GM12872 (cell line): ENCODE results near the gene ZCRB1.

Experiments used
- TF ChIP-seq, protein P1 (sequence below): IDR thresholded peaks from 3 replicates; pipeline ENCODE4 v1.5.1; 2011; ENCODE audit warnings: low read depth, mild to moderate bottlenecking, low read length, moderate library complexity; ENCODE audit not compliant: insufficient read depth

ZCRB1 gene

DNA sequence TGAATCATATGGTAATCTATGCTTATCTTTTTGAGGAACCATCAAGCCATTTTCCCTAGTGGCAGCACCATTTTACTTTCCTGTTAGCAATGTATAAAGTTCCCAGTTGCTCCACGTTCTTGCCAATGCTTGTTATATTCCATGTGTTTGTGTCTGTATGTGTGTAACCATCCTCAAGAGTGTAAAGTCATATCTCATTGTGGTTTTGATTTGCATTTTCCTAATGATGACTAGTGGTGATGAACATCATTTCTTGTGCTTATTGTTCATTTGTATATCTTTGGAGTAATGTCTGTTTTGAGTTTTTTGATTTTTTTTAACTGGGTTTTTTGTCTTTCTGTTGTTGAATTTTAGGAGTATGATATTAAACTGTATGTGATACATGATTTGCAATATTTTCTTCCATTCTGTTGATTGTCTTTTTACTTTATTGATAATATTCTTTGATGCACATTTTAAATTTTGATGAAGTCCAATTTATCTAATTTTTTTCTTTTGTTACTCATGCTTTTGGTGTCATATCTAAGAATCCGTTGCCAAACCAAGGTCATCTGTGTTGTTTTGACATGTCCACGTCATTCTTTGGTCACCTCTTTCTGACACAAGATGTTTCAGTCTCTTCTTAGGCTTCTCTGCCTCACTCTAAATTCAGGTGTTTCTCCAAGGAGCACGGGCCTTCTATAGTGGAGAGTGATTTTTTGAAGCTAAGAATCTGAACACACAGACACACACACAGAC is 36.2 kb upstream of the ZCRB1 start:
- TF ChIP-seq, protein P1, sequence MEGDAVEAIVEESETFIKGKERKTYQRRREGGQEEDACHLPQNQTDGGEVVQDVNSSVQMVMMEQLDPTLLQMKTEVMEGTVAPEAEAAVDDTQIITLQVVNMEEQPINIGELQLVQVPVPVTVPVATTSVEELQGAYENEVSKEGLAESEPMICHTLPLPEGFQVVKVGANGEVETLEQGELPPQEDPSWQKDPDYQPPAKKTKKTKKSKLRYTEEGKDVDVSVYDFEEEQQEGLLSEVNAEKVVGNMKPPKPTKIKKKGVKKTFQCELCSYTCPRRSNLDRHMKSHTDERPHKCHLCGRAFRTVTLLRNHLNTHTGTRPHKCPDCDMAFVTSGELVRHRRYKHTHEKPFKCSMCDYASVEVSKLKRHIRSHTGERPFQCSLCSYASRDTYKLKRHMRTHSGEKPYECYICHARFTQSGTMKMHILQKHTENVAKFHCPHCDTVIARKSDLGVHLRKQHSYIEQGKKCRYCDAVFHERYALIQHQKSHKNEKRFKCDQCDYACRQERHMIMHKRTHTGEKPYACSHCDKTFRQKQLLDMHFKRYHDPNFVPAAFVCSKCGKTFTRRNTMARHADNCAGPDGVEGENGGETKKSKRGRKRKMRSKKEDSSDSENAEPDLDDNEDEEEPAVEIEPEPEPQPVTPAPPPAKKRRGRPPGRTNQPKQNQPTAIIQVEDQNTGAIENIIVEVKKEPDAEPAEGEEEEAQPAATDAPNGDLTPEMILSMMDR = no peak

DNA sequence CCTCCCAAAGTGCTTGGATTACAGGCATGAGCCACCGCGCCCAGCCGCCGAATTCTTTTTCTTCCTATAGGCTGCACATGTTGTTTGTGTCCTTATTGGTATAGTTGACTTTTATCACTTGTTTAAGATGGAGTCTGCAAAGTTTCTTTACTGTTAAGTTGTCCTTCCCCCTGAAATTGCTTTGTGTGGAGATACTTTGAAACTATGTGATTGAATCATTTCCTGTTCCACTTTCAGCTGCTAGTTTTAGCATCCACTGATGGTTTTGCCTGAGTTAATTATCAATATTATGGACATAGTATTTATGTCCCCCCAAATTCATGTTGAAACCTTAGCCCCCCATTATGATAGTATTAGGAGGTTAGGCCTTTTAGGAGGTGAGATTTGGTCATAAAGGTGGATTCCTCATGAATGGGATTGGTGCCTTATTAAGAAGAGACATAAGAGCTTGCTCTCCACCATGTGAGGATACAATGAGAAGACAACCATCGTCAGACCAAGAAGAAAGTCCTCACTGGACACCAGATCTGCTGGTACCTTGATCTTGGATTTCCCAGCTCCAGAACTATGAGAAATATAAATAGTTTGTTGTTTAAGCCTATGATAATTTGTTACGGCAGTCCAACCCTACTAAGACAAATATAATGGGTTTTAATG is 35.0 kb upstream of the ZCRB1 start:
- TF ChIP-seq, protein P1 = no peak

DNA sequence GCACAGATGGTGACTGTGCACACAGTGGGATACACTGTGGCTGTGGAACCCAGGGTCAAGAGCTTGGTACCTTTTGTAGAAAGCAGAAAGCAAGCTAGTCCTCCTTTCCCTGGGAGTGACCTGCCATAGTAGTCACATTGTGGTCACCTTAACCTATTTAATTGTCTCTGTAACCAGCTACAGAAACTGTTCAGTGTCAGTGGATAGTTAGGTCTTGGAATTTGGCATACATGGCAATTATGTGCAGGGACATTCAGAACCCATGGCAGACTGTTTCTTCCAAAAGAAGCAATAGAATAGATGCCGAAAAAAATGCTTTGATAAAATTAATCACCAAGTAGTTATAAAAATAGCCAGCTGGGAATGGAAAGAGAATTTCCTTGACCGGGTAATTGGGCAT is 30.4 kb upstream of the ZCRB1 start:
- TF ChIP-seq, protein P1 = no peak

DNA sequence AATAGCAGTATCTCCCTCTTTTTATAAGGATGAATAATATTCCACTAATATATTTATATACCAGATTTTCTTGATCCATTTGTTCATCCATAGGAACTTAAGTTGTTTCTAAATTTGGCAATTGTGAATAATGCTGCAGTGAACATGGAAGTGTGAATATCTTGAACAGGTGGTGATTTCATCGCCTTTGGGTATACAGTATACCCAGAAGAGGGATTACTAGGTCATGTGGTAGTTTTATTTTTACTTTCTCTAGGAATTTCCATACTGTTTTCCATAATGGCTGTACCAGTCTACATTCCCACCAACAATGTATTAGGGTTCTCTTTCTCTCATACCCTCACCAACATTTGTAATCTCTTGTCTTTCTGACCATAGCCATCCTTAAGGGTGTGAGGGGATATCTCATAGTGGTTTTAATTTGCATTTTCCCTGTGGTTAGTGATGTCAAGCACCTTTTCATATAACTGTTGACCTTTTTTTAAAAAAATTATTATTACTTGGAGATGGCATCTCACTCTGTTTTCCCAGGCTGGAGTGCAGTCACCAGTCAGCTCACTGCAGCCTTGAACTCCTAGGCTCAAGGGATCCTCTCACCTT is 20.6 kb upstream of the ZCRB1 start:
- TF ChIP-seq, protein P1 = no peak

DNA sequence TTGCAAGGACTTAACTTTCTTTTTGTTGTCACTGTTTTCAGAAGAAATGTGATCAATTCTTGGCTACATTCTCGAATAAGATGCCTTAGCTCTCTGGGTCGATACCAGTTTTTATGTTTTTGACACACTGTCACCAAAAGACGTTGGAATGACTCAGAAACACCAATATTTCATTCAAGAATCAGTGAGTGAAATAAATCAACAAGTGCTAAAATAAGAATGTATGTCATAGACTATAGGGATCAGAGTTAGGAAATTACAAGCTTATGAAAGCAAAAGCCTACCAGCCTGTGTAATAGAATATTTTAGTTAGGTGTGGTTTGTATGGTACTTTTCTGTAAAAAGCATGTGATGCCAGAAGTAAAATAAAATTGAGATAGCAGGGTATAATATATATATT is 17.8 kb upstream of the ZCRB1 start:
- TF ChIP-seq, protein P1 = no peak

DNA sequence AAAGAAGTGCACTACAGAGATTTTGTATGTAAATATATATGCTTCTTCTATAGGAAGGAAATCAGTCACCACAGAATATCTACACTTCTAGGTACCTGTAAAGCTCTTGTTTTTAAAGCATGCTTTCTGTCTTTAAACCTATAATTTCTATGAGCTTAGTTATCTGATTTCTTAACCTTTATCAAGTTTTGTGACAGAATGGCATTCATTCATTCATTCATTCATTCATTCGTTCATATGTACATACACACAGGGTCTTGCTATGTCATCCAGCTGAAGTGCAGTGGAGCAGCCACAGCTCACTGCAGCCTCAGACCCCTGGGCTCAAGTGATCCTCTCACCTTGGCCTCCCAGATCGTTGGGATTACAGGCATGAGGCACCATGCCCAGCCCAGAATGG is 16.1 kb upstream of the ZCRB1 start:
- TF ChIP-seq, protein P1 = no peak

DNA sequence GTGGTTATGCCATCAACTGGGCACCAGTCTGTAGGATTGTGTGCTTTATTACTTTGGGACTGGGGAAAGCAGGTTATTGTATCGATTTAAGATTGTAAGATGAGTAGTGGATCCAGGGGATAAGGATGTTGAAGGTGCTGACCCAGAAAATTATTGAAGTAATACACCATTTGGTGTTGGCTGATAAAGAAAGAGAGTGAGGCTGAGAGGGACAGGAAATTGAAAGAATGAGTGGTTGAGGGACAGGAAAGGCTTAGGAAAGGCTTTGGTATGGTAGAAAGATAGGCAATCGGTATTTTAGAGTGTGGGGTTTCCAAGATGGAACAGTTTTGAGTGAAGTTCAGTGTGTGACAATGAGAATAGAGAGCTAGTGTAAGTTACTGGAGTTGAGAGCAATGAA is 12.4 kb upstream of the ZCRB1 start:
- TF ChIP-seq, protein P1 = no peak
